B cell (primary cell): ENCODE data around the gene DNMBP. TPM values are rescaled to one million over a fixed set of nuclear protein-coding genes. Genes with fewer than 3 reads are reported as not detected.

ENCODE experiments used
- ATAC-seq: fragments of 200-7000 bp; cut with Tn5 transposase; one replicate; pipeline ENCODE4 v1.10.0; 2021; ENCODE audit warnings: low read depth, mild to moderate bottlenecking, moderate number of reproducible peaks, moderate library complexity
- CTCF ChIA-PET: fragments of 350-600 bp; sonication (Branson Sonifier 250); formaldehyde crosslinking; loops from one replicate; lab custom pipeline; 2021; ENCODE audit warnings: antibody characterized with exemption, inconsistent platforms; lab: Charles Lee
- POLR2A ChIA-PET: fragments of 350-600 bp; sonication (Branson Sonifier 250); formaldehyde crosslinking; loops from one replicate; lab custom pipeline; 2021; ENCODE audit warnings: antibody characterized with exemption; lab: Charles Lee
- DNase-seq: peaks from one replicate; pipeline ENCODE4 v3.0.0; 2013
- H2AFZ ChIP-seq: 2 replicates; pipeline ENCODE4 v1.6.1; 2012; ENCODE audit warnings: mild to moderate bottlenecking, low read depth, low read length; ENCODE audit not compliant: insufficient read depth, poor library complexity, severe bottlenecking
- H3K27ac ChIP-seq, 2 donors: 1 replicate in 1 of 2; 2 replicates in 1 of 2; pipeline ENCODE4 v1.5.1; 2012 to 2013; ENCODE audit warnings: low read length in 2 of 2, mild to moderate bottlenecking in 2 of 2, moderate library complexity in 1 of 2
- H3K27me3 ChIP-seq, 4 experiments: fragments of 200-600 bp in 1 of 4; sonication (generic) in 1 of 4; replicated peaks in 1 of 4; 1 replicate in 2 of 4; 2 replicates in 2 of 4; pipeline versions ENCODE4 v1.6.1 to v1.7.0; 2013 to 2016; ENCODE audit warnings: low read length in 3 of 4, mild to moderate bottlenecking in 2 of 4, mixed read lengths in 1 of 4, moderate library complexity in 1 of 4; ENCODE audit not compliant: insufficient read depth in 4 of 4, control insufficient read depth in 3 of 4; ENCODE audit errors: control extremely low read depth in 1 of 4
- H3K36me3 ChIP-seq, 2 experiments: replicated peaks in 1 of 2; 1 replicate in 1 of 2; 2 replicates in 1 of 2; pipeline versions ENCODE4 v1.6.1 to v1.7.1; 2013; ENCODE audit warnings: low read length in 1 of 2; ENCODE audit not compliant: insufficient read depth in 2 of 2, control insufficient read depth in 1 of 2; ENCODE audit errors: control extremely low read depth in 1 of 2, extremely low read depth in 1 of 2
- H3K4me1 ChIP-seq, 2 donors: fragments of 200-600 bp in 1 of 2; sonication (generic) in 1 of 2; 1 replicate in 1 of 2; 2 replicates in 1 of 2; pipeline versions ENCODE4 v1.5.1 to v1.6.1; 2013 to 2017; ENCODE audit warnings: low read length in 2 of 2; ENCODE audit not compliant: control insufficient read depth in 2 of 2, insufficient read depth in 2 of 2
- H3K4me2 ChIP-seq: replicated peaks from 2 replicates; pipeline ENCODE3; 2012; ENCODE audit warnings: mild to moderate bottlenecking, low read depth, low read length; ENCODE audit not compliant: poor library complexity, severe bottlenecking
- H3K4me3 ChIP-seq, 5 experiments: fragments of 200-600 bp in 1 of 5; sonication (generic) in 1 of 5; 1 replicate in 3 of 5; 2 replicates in 2 of 5; pipeline versions ENCODE4 v1.5.1 to v1.7.0; 2011 to 2016; ENCODE audit warnings: low read length in 4 of 5, mild to moderate bottlenecking in 4 of 5, low read depth in 2 of 5, control low read depth in 1 of 5, moderate library complexity in 1 of 5; ENCODE audit not compliant: insufficient read depth in 1 of 5; ENCODE audit errors: control extremely low read depth in 1 of 5, extremely low read depth in 1 of 5
- H3K79me2 ChIP-seq: fragments of 200-600 bp; sonication (generic); one replicate; pipeline ENCODE4 v1.6.0; 2016; ENCODE audit warnings: low read length; ENCODE audit not compliant: control insufficient read depth, insufficient read depth
- H3K9ac ChIP-seq: fragments of 200-600 bp; sonication (generic); 2 replicates; pipeline ENCODE4 v1.6.1; 2017; ENCODE audit warnings: mild to moderate bottlenecking, low read length, moderate library complexity
- H3K9me3 ChIP-seq, 3 donors: one replicate each; pipeline versions ENCODE4 v1.6.1 to v1.7.1; 2013; ENCODE audit warnings: low read length in 2 of 3; ENCODE audit not compliant: control insufficient read depth in 2 of 3, insufficient read depth in 1 of 3; ENCODE audit errors: control extremely low read depth in 1 of 3
- H4K20me1 ChIP-seq: 2 replicates; pipeline ENCODE4 v1.6.0; 2012; ENCODE audit warnings: mild to moderate bottlenecking, low read length; ENCODE audit not compliant: insufficient read depth, control insufficient read depth, poor library complexity, severe bottlenecking
- H3K27ac Mint-ChIP-seq: one replicate; pipeline ENCODE4 v1.8.0; 2021; ENCODE audit warnings: mixed read lengths
- H3K27me3 Mint-ChIP-seq: one replicate; pipeline ENCODE4 v1.8.0; 2021; ENCODE audit warnings: mixed read lengths
- H3K4me1 Mint-ChIP-seq: one replicate; pipeline ENCODE4 v1.8.0; 2021; ENCODE audit warnings: mixed read lengths
- H3K4me3 Mint-ChIP-seq: one replicate; pipeline ENCODE4 v1.8.0; 2021; ENCODE audit warnings: mixed read lengths
- H3K9me3 Mint-ChIP-seq: one replicate; pipeline ENCODE4 v1.8.0; 2022; ENCODE audit warnings: mixed read lengths; ENCODE audit not compliant: insufficient read depth
- EZH2 ChIP-seq: IDR thresholded peaks from 2 replicates; pipeline ENCODE4 v1.6.1; 2012; ENCODE audit warnings: borderline replicate concordance, low read depth, mild to moderate bottlenecking, moderate library complexity, low read length; ENCODE audit not compliant: insufficient read depth, poor library complexity, severe bottlenecking
- WGBS: methylation state at CpG from one replicate; pipeline ENCODE4 v1.1.5; 2013; ENCODE audit warnings: missing lambda C conversion rate; ENCODE audit not compliant: insufficient coverage; 5-methylcytosine and 5-hydroxymethylcytosine counted together
- intact Hi-C: fragments of 100-400 bp; cut with micrococcal nuclease; formaldehyde crosslinking; loops from one replicate; pipeline ENCODE4 v1.10.0; 2022
- polyA plus RNA-seq: library from polyadenylated mRNA; depleted of rRNA; stranded (reverse); fragments of >200 nt; gene quantifications from 2 replicates; pipeline ENCODE4 v1.2.3, GENCODE V29; 2012
- total RNA-seq, 2 donors: library from RNA; stranded (reverse); fragments of 120-200 nt in 1 of 2; gene quantifications; 1 replicate in 1 of 2; 2 replicates in 1 of 2; pipeline versions ENCODE4 v1.2.3 to v1.2.4, GENCODE V29; 2013 to 2022
- TF ChIP-seq, protein P1 (sequence below): fragments of 200-600 bp; IDR thresholded peaks from one replicate; pipeline ENCODE4 v1.8.0; 2022; ENCODE audit warnings: antibody characterized with exemption, mild to moderate bottlenecking

Gene DNMBP
- total and polyA plus RNA-seq, 2 donors (not counting 1 experiment from before 2014, with no cell fraction given), result 12.8 to 22.6 TPM

DNA sequence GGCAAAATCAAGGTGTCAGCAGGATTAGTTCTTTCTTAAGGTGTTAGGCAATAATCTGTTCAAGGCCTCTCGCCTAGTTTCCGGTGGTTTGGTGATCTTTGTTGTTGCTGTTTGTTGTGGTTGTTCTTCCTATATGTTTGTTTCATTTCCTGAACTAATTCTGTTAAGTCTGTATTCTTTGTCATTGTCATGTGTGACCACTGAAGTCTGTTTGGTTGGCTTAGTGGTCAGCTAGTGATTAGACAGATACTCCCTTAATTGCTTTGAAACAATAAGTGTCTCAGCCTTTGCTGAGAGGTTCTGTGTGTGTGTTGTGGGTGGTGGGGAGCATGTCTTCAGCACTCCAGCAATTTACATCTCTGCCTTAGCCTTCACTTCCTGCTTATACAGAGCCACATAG, 181.3 kb downstream of the DNMBP start:
- no peak for TF ChIP-seq EZH2
- TF ChIP-seq, protein P1, sequence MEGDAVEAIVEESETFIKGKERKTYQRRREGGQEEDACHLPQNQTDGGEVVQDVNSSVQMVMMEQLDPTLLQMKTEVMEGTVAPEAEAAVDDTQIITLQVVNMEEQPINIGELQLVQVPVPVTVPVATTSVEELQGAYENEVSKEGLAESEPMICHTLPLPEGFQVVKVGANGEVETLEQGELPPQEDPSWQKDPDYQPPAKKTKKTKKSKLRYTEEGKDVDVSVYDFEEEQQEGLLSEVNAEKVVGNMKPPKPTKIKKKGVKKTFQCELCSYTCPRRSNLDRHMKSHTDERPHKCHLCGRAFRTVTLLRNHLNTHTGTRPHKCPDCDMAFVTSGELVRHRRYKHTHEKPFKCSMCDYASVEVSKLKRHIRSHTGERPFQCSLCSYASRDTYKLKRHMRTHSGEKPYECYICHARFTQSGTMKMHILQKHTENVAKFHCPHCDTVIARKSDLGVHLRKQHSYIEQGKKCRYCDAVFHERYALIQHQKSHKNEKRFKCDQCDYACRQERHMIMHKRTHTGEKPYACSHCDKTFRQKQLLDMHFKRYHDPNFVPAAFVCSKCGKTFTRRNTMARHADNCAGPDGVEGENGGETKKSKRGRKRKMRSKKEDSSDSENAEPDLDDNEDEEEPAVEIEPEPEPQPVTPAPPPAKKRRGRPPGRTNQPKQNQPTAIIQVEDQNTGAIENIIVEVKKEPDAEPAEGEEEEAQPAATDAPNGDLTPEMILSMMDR, result no peak
- Histone ChIP-seq H4K20me1 (no peaks in the 10 kb centered on the region), H3K27ac (no peak overlapping the region), H3K79me2 (no peaks in the 10 kb centered on the region), H2AFZ (no peak overlapping the region), H3K4me1 (no peaks in the 10 kb centered on the region), H3K27me3 (no peaks in the 10 kb centered on the region), H3K36me3 (no peaks in the 10 kb centered on the region), H3K4me3 (no peak overlapping the region), H3K9me3 (no peaks in the 10 kb centered on the region), H3K9ac (no peak overlapping the region), H3K4me2 (no peak overlapping the region)
- no peak for ATAC-seq
- Mint-ChIP-seq H3K27ac (no peak overlapping the region), H3K4me3 (no peak overlapping the region), H3K9me3 (no peaks in the 10 kb centered on the region), H3K4me1 (no peaks in the 10 kb centered on the region), H3K27me3 (no peaks in the 10 kb centered on the region)
- intact Hi-C loops, result no loop called here
- no CpG with 5 or more reads among the region's 2 CpGs for WGBS
- ChIA-PET CTCF (interaction anchor here (1.2 to 2.2 kb wide), 3 partner anchors 17 to 220 kb away, joined by 3 to 9 read pairs (median 3); no protein-coding TSS in a partner anchor), POLR2A (no interaction called here)
- no peak for DNase-seq

DNA sequence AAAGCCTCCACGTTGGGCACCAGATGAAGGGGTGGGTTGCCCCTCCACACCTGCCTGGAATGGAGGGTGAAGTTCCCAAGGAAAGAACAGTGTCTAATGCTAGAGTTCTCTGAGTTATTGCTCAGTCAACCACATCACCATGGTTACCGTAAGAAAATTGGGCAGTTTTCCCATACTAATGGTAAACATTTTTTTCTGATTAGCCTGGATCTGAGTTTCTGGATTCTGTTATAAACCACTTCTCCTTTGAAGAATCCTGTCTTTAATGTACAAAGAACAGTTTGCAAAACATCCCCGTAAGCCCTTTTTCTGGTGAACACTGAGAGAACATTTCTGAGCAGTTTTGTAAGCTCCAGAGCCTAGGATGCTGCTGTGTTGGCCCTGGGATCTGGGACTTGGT, 181.8 kb downstream of the DNMBP start:
- ATAC-seq (no peak), DNase-seq (no peak)
- H3K4me1 ChIP-seq, result no peaks in the 10 kb centered on the region
- no peaks in the 10 kb centered on the region for H3K9me3 ChIP-seq
- Mint-ChIP-seq H3K27me3 (no peaks in the 10 kb centered on the region), H3K4me3 (no peak overlapping the region), H3K9me3 (no peaks in the 10 kb centered on the region), H3K4me1 (no peaks in the 10 kb centered on the region), H3K27ac (no peak overlapping the region)
- H3K4me2 ChIP-seq, result no peak overlapping the region
- no peaks in the 10 kb centered on the region for H3K79me2 ChIP-seq
- ChIA-PET CTCF (interaction anchor here (1.2 to 2.2 kb wide), 3 partner anchors 18 to 221 kb away, joined by 3 to 9 read pairs (median 3); no protein-coding TSS in a partner anchor), POLR2A (no interaction called here)
- H2AFZ ChIP-seq, result no peak overlapping the region
- H4K20me1 ChIP-seq, result no peaks in the 10 kb centered on the region
- H3K36me3 ChIP-seq, result no peaks in the 10 kb centered on the region
- H3K27ac ChIP-seq, result no peak overlapping the region
- intact Hi-C loops, result no loop called here
- no peaks in the 10 kb centered on the region for H3K27me3 ChIP-seq
- H3K4me3 ChIP-seq, result no peak overlapping the region
- H3K9ac ChIP-seq, result no peak overlapping the region
- TF ChIP-seq, protein P1, result no peak
- TF ChIP-seq EZH2, result no peak
- WGBS, result 100% methylated on average over 1 of the region's 3 CpGs

Other genes with a start within 250 kb of the DNMBP start
- gene ABCC2, start 227.3 kb downstream of the DNMBP start, total RNA-seq, result 6.1 and 7.0 TPM in 2 replicates
- 4.2 and 6.9 TPM in 2 replicates for gene ABCC2, start 227.3 kb downstream of the DNMBP start, polyA plus RNA-seq
- not detected in 2 replicates for gene CPN1, start 71.9 kb upstream of the DNMBP start, total RNA-seq
- not detected in 2 replicates for gene CPN1, start 71.9 kb upstream of the DNMBP start, polyA plus RNA-seq
- 9.0 and 9.7 TPM in 2 replicates for gene ERLIN1, start 176.1 kb upstream of the DNMBP start, total RNA-seq
- gene ERLIN1, start 176.1 kb upstream of the DNMBP start, polyA plus RNA-seq, result 2.8 and 4.3 TPM in 2 replicates
- gene CHUK, start 219.6 kb upstream of the DNMBP start, total RNA-seq, result 16.6 and 18.1 TPM in 2 replicates
- 5.3 and 9.8 TPM in 2 replicates for gene CHUK, start 219.6 kb upstream of the DNMBP start, polyA plus RNA-seq